PC-3 (cell line): Measurements from ENCODE around the gene SURF6. TPM values are rescaled to one million over a fixed set of nuclear protein-coding genes. Genes with fewer than 3 reads are reported as not detected.

Source experiments
- ATAC-seq: fragments of 200-7000 bp; cut with Tn5 transposase; 2 replicates; pipeline ENCODE4 v1.9.1; 2020; ENCODE audit warnings: mild to moderate bottlenecking, moderate library complexity
- BruUV-seq: library from RNA; stranded (reverse); fragments of 400-500 nt; replicated peaks from 2 replicates; lab custom pipeline; 2021; lab: Mats Ljungman, UMichigan
- CTCF ChIA-PET: fragments of 300-600 bp; sonication (Branson Sonifier 250); formaldehyde crosslinking; loops from one replicate; lab custom pipeline; 2022; ENCODE audit warnings: antibody characterized with exemption; lab: Charles Lee
- POLR2A ChIA-PET: fragments of 300-600 bp; sonication (Branson Sonifier 250); formaldehyde crosslinking; loops from one replicate; lab custom pipeline; 2022; ENCODE audit warnings: antibody characterized with exemption; ENCODE audit not compliant: unreplicated experiment; lab: Charles Lee
- DNase-seq: peaks from one replicate; pipeline ENCODE4 v3.0.0-alpha.2; 2015
- H2AFZ ChIP-seq: fragments of 300-600 bp; sonication (generic); 2 replicates; pipeline ENCODE4 v1.6.0; 2016; ENCODE audit warnings: antibody characterized with exemption, low read length
- H3F3A ChIP-seq: fragments of 300-600 bp; sonication (generic); one replicate; pipeline ENCODE4 v1.6.0; 2017; ENCODE audit warnings: antibody characterized with exemption, low read length, control low read depth, mild to moderate bottlenecking; ENCODE audit not compliant: unreplicated experiment
- H3K27ac ChIP-seq: fragments of 300-600 bp; sonication (generic); 2 replicates; pipeline ENCODE4 v1.5.1; 2016; ENCODE audit warnings: mild to moderate bottlenecking, low read length
- H3K27me3 ChIP-seq: fragments of 300-600 bp; sonication (generic); 2 replicates; pipeline ENCODE4 v1.6.1; 2016; ENCODE audit warnings: low read length, mixed read lengths
- H3K36me3 ChIP-seq: fragments of 300-600 bp; sonication (generic); 2 replicates; pipeline ENCODE4 v1.6.1; 2016; ENCODE audit warnings: low read depth, mixed run types, low read length, mixed read lengths
- H3K4me1 ChIP-seq: fragments of 300-600 bp; sonication (generic); 2 replicates; pipeline ENCODE4 v1.5.1; 2016; ENCODE audit warnings: low read length; ENCODE audit not compliant: insufficient read depth
- H3K4me2 ChIP-seq: fragments of 300-600 bp; sonication (generic); 2 replicates; pipeline ENCODE4 v1.6.0; 2016; ENCODE audit warnings: low read length
- H3K4me3 ChIP-seq: fragments of 300-600 bp; sonication (generic); 2 replicates; pipeline ENCODE4 v1.5.1; 2016; ENCODE audit warnings: mild to moderate bottlenecking, low read length, mixed read lengths
- H3K79me2 ChIP-seq: fragments of 300-600 bp; sonication (generic); 2 replicates; pipeline ENCODE4 v1.6.1; 2017; ENCODE audit warnings: low read length, mixed read lengths
- H3K9ac ChIP-seq: fragments of 300-600 bp; sonication (generic); 2 replicates; pipeline ENCODE4 v1.6.0; 2016; ENCODE audit warnings: mild to moderate bottlenecking, low read length
- H3K9me2 ChIP-seq: fragments of 300-600 bp; sonication (generic); replicated peaks from 2 replicates; pipeline ENCODE4 v1.6.1; 2016; ENCODE audit warnings: mixed run types, low read length, mixed read lengths
- H3K9me3 ChIP-seq: fragments of 300-600 bp; sonication (generic); 2 replicates; pipeline ENCODE4 v1.6.1; 2016; ENCODE audit warnings: low read length, mixed read lengths
- H4K20me1 ChIP-seq: fragments of 300-600 bp; sonication (generic); 2 replicates; pipeline ENCODE4 v1.6.1; 2016; ENCODE audit warnings: low read length, mixed read lengths
- EZH2 ChIP-seq: fragments of 300-600 bp; sonication (generic); IDR thresholded peaks from one replicate; pipeline ENCODE4 v1.6.1; 2017; ENCODE audit warnings: antibody characterized with exemption, mild to moderate bottlenecking, low read length; ENCODE audit not compliant: unreplicated experiment
- EZH2phosphoT487 ChIP-seq: fragments of 300-600 bp; sonication (generic); IDR thresholded peaks from 2 replicates; pipeline ENCODE4 v1.6.1; 2018; ENCODE audit warnings: mild to moderate bottlenecking, antibody characterized with exemption, low read length, borderline replicate concordance
- intact Hi-C: fragments of 100-400 bp; cut with micrococcal nuclease; formaldehyde crosslinking; loops from 2 replicates; pipeline ENCODE4 v1.9.0; 2023
- total RNA-seq: library from RNA; depleted of rRNA; stranded (reverse); fragments of >200 nt; gene quantifications from 2 replicates; pipeline ENCODE4 v1.2.3, GENCODE V29; 2014
- TF ChIP-seq, protein P1 (sequence below): fragments of 300-600 bp; sonication (generic); conservative IDR thresholded peaks from 2 replicates; pipeline ENCODE4 v1.5.1; 2017; ENCODE audit warnings: antibody characterized with exemption, low read depth, mild to moderate bottlenecking, low read length

SURF6 gene
- total RNA-seq, 1 experiment from 2014 or later: 28.0 TPM

DNA sequence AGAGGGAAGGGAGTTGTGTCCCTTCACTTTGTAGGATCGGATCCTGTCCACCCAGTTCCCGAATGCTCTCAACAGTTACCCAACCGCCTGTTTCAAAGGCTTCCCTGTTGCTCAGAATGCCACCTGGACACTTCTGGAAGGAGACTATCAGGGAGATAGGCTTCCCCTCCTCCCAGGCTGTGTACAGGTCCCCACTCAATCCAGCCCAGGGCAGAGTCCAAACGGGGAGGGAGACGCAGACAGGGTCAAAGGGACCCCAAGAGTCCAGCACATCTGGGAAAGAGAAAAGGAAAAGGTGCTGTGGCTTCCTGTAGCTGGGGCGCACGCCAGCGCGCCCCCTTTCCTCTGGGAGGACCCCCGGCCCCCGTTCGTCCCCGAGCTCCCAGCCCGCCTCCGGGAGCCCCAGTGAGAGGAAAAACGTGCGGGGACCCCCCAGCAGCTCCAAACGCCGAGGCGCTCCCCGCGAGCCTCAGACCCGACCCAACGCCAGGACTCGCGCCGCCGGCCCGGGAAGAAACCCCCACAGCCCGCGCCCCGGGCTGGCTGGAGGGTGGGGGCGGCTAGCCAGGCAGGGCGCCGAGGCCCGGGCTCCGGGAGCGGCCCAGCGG is 39.2 kb upstream of the SURF6 start:
- Histone ChIP-seq H3K4me1 (peaks cover 7% of the 10 kb centered on the region; the same call in 1 of the 2 replicates), H2AFZ (no peak overlapping the region), H3K79me2 (peaks cover 55% of the 10 kb centered on the region), H3K27ac (peak overlapping the region; percentile 26; the same call in 1 of the 2 replicates), H3K27me3 (no peaks in the 10 kb centered on the region), H3F3A (no peaks in the 10 kb centered on the region), H3K9ac (peak overlapping the region; percentile 90), H3K9me2 (no peaks in the 10 kb centered on the region), H4K20me1 (peaks cover 17% of the 10 kb centered on the region; the same call in 1 of the 2 replicates), H3K36me3 (no peaks in the 10 kb centered on the region), H3K4me3 (peak overlapping the region; percentile 78), H3K9me3 (no peaks in the 10 kb centered on the region), H3K4me2 (peak overlapping the region; percentile 93)
- intact Hi-C loops: no loop called here
- peak; percentile 16 for ATAC-seq
- TF ChIP-seq EZH2: no peak
- no peak for TF ChIP-seq EZH2phosphoT487
- TF ChIP-seq, protein P1, sequence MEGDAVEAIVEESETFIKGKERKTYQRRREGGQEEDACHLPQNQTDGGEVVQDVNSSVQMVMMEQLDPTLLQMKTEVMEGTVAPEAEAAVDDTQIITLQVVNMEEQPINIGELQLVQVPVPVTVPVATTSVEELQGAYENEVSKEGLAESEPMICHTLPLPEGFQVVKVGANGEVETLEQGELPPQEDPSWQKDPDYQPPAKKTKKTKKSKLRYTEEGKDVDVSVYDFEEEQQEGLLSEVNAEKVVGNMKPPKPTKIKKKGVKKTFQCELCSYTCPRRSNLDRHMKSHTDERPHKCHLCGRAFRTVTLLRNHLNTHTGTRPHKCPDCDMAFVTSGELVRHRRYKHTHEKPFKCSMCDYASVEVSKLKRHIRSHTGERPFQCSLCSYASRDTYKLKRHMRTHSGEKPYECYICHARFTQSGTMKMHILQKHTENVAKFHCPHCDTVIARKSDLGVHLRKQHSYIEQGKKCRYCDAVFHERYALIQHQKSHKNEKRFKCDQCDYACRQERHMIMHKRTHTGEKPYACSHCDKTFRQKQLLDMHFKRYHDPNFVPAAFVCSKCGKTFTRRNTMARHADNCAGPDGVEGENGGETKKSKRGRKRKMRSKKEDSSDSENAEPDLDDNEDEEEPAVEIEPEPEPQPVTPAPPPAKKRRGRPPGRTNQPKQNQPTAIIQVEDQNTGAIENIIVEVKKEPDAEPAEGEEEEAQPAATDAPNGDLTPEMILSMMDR: no peak; the same call in 1 of the 2 replicates
- ChIA-PET POLR2A (no interaction called here), CTCF (no interaction called here)
- no TSS peak for BruUV-seq
- no peak for DNase-seq

DNA sequence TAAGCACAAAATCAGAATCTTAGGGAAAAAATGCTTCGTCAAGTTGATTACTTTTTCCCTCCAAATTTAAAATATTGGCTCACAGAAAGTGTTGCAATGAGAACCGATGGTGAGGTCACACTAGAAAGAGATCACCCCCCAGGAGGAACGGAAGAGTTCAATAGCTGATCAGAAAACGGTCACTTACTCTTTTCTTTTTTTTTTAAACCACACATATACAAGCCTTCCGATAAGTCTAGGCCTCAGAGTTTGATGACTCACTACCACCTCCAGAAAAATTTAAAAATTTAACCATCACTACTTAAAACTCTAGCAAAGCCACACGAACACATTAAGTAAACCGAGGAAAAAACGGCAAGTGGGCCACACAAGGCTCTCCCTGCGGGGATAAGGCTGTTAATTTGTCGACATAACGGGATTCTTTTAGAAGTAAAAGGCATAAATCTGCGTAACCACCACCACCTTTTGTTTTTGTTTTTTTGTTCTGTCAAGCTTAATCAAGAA is 38.7 kb upstream of the SURF6 start:
- POLR2A ChIA-PET: no interaction called here
- peak overlapping the region; percentile 93 for H3K4me2 ChIP-seq
- ATAC-seq (no peak), DNase-seq (no peak)
- no peak overlapping the region for H3K27ac ChIP-seq
- peaks cover 20% of the 10 kb centered on the region; the same call in 1 of the 2 replicates for H4K20me1 ChIP-seq
- H3K27me3 ChIP-seq: no peaks in the 10 kb centered on the region
- TF ChIP-seq, protein P1: no peak
- no peaks in the 10 kb centered on the region for H3K9me2 ChIP-seq
- CTCF ChIA-PET: no interaction called here
- H3K4me3 ChIP-seq: peak overlapping the region; percentile 78
- H3K9ac ChIP-seq: peak overlapping the region; percentile 90
- H3K4me1 ChIP-seq: peaks cover 7% of the 10 kb centered on the region; the same call in 1 of the 2 replicates
- no peaks in the 10 kb centered on the region for H3K9me3 ChIP-seq
- H3K36me3 ChIP-seq: no peaks in the 10 kb centered on the region
- BruUV-seq: TSS peak; percentile 44
- H2AFZ ChIP-seq: no peak overlapping the region
- intact Hi-C loops: no loop called here
- peaks cover 60% of the 10 kb centered on the region for H3K79me2 ChIP-seq
- no peaks in the 10 kb centered on the region for H3F3A ChIP-seq

DNA sequence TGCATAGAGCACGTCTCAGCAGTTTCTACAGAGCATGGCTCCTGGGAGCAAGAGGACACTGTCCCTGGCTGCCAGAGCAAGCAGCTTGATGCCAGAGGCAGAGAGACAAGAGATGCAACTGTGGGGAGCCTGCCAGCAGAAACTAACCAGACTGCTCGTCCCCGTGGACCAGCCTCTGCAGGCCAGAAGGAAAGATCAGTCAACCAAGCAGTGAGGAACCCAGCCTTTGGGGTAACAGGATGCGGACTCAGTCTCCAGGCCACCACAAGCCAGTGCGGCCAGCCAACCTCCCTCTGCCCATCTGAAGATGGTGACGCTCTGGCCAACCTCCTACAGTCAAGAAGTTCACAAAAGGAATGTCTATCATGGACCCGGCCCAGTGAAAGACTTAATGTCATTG is 36.2 kb upstream of the SURF6 start:
- BruUV-seq: no TSS peak
- no peaks in the 10 kb centered on the region for H3K9me3 ChIP-seq
- H3K27ac ChIP-seq: no peak overlapping the region
- H3F3A ChIP-seq: no peaks in the 10 kb centered on the region
- H3K4me2 ChIP-seq: no peak overlapping the region
- no peaks in the 10 kb centered on the region for H3K9me2 ChIP-seq
- TF ChIP-seq, protein P1: no peak
- TF ChIP-seq EZH2phosphoT487 (no peak), EZH2 (no peak)
- no peak overlapping the region for H2AFZ ChIP-seq
- peaks cover 86% of the 10 kb centered on the region for H3K79me2 ChIP-seq
- ATAC-seq (no peak), DNase-seq (no peak)
- no peak overlapping the region for H3K9ac ChIP-seq
- H4K20me1 ChIP-seq: peaks cover 37% of the 10 kb centered on the region; the same call in 1 of the 2 replicates
- no peaks in the 10 kb centered on the region for H3K27me3 ChIP-seq
- POLR2A ChIA-PET: no interaction called here
- CTCF ChIA-PET: no interaction called here
- no peak overlapping the region for H3K4me3 ChIP-seq
- intact Hi-C loops: no loop called here
- no peaks in the 10 kb centered on the region; the same call in 1 of the 2 replicates for H3K36me3 ChIP-seq
- H3K4me1 ChIP-seq: peaks cover 15% of the 10 kb centered on the region; the same call in 1 of the 2 replicates
